GM12891 (cell line): ENCODE measurements around the gene AP3M1.

Source experiments
- PAX5 ChIP-seq: IDR thresholded peaks from 2 replicates; pipeline ENCODE4 v1.6.1; 2011; ENCODE audit warnings: low read length, moderate library complexity, mild to moderate bottlenecking; ENCODE audit not compliant: insufficient read depth, severe bottlenecking
- POLR2A ChIP-seq: IDR thresholded peaks from 2 replicates; pipeline ENCODE4 v1.6.1; 2011; ENCODE audit warnings: low read depth, low read length, control low read depth
- TAF1 ChIP-seq: IDR thresholded peaks from 2 replicates; pipeline ENCODE4 v1.6.1; 2011; ENCODE audit warnings: low read depth, low read length, control low read depth

GRCh38 chr10:74110120-74110519 lies 40.5 kb downstream of the AP3M1 start:
- TF ChIP-seq TAF1 = no peak
- no peak for TF ChIP-seq PAX5
- TF ChIP-seq POLR2A = no peak
